Measurements from ENCODE around the gene KISS1R.

The KISS1R gene

GRCh38 chr19:902446-903226 lies 14.5 kb upstream of the KISS1R start:
- no peak for TF ChIP-seq CTCF (IDR thresholded peaks at IDR 0.05; ENCODE audit: low read depth, low read length)
- H3K4me3 ChIP-seq (ENCODE audit: low read depth, low read length): no peak overlapping the region

GRCh38 chr19:903266-903797 lies 13.8 kb upstream of the KISS1R start:
- no peak for TF ChIP-seq CTCF (IDR thresholded peaks at IDR 0.05; ENCODE audit: low read depth, low read length)
- H3K4me3 ChIP-seq (ENCODE audit: low read depth, low read length): no peak overlapping the region

GRCh38 chr19:904545-904944 lies 12.6 kb upstream of the KISS1R start:
- no peak overlapping the region for H3K4me3 ChIP-seq (ENCODE audit: low read depth, low read length)
- TF ChIP-seq CTCF (IDR thresholded peaks at IDR 0.05; ENCODE audit: low read depth, low read length): no peak

- no peak for TF ChIP-seq CTCF (IDR thresholded peaks at IDR 0.05; ENCODE audit: low read depth, low read length)
- no peak overlapping the region for H3K4me3 ChIP-seq (ENCODE audit: low read depth, low read length)
These were observed 10.7 kb upstream of the KISS1R start for GRCh38 chr19:906480-906879.

GRCh38 chr19:907183-907853 lies 9.8 kb upstream of the KISS1R start:
- no peak overlapping the region for H3K4me3 ChIP-seq (ENCODE audit: low read depth, low read length)
- TF ChIP-seq CTCF (IDR thresholded peaks at IDR 0.05; ENCODE audit: low read depth, low read length): no peak

GRCh38 chr19:911197-912033 lies 5.7 kb upstream of the KISS1R start:
- peak overlapping the region; percentile 17; the same call in 1 of the 2 replicates for H3K4me3 ChIP-seq (ENCODE audit: low read depth, low read length)
- TF ChIP-seq CTCF (IDR thresholded peaks at IDR 0.05; ENCODE audit: low read depth, low read length): no peak
